GM18909 (cell line): ENCODE measurements around the gene DSCAM.

Experiments used
- ATAC-seq: cut with Tn5 transposase; IDR thresholded peaks from one replicate; pipeline ENCODE4 v1.9.1; 2021; ENCODE audit warnings: mild to moderate bottlenecking; ENCODE audit not compliant: unreplicated experiment, poor library complexity

DSCAM gene

GRCh38 chr21:40118527-40118926 lies 728.4 kb downstream of the DSCAM start:
- no peak for ATAC-seq

GRCh38 chr21:40117236-40117635 lies 729.7 kb downstream of the DSCAM start:
- no peak for ATAC-seq

GRCh38 chr21:40115775-40116174 lies 731.2 kb downstream of the DSCAM start:
- ATAC-seq: no peak

GRCh38 chr21:40102682-40103081 lies 744.3 kb downstream of the DSCAM start:
- no peak for ATAC-seq

- no peak for ATAC-seq
These were observed 747.1 kb downstream of the DSCAM start for GRCh38 chr21:40099809-40100208.

GRCh38 chr21:40095477-40095876 lies 751.5 kb downstream of the DSCAM start:
- no peak for ATAC-seq

GRCh38 chr21:40080385-40080784 lies 766.6 kb downstream of the DSCAM start:
- ATAC-seq: no peak

GRCh38 chr21:40074710-40075109 lies 772.2 kb downstream of the DSCAM start:
- no peak for ATAC-seq

- no peak for ATAC-seq
These were observed 772.8 kb downstream of the DSCAM start for GRCh38 chr21:40074198-40074597.

- ATAC-seq: no peak
These were observed 773.3 kb downstream of the DSCAM start for GRCh38 chr21:40073642-40074041.

GRCh38 chr21:40070871-40071270 lies 776.1 kb downstream of the DSCAM start:
- no peak for ATAC-seq

- no peak for ATAC-seq
These were observed 779.2 kb downstream of the DSCAM start for GRCh38 chr21:40067751-40068150.

- ATAC-seq: no peak
These were observed 780.7 kb downstream of the DSCAM start for GRCh38 chr21:40066221-40066620.

GRCh38 chr21:40060083-40060677 lies 786.8 kb downstream of the DSCAM start:
- ATAC-seq: no peak

GRCh38 chr21:40057331-40057730 lies 789.6 kb downstream of the DSCAM start:
- no peak for ATAC-seq

GRCh38 chr21:40056031-40056430 lies 790.9 kb downstream of the DSCAM start:
- no peak for ATAC-seq

GRCh38 chr21:40054403-40054802 lies 792.6 kb downstream of the DSCAM start:
- ATAC-seq: no peak

GRCh38 chr21:40053007-40053406 lies 794.0 kb downstream of the DSCAM start:
- no peak for ATAC-seq

- no peak for ATAC-seq
These were observed 794.7 kb downstream of the DSCAM start for GRCh38 chr21:40052276-40052675.

GRCh38 chr21:40051801-40052200 lies 795.2 kb downstream of the DSCAM start:
- ATAC-seq: no peak

- ATAC-seq: no peak
These were observed 797.0 kb downstream of the DSCAM start for GRCh38 chr21:40049931-40050290.

GRCh38 chr21:40049031-40049930 lies 797.7 kb downstream of the DSCAM start:
- no peak for ATAC-seq
